ENCODE measurements around the gene SUPT7L.
"Not testable (repeated sequence)": the region's sequence is repeated elsewhere in the genome, so short reads cannot be mapped to it uniquely, and the experiment has no call there.

Gene SUPT7L

DNA sequence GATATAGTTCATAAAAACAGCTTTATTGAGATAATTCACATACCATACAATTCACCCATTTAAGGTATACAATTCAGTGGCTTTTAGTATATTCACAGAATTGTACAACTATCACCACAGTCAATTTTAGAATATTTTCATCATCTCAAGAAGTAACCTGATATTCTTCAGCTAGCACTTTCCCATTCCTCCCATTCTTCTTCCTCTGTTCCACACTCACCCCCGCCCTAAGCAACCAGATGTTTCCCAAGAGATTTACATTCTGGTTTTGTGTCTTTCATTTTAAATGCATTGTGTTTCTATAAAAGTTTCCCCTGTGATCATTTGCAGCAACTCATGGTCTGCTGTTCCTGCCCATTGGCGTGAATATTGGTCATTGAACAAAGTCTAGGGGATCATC, 29.1 kb downstream of the SUPT7L start:
- no peak for DNase-seq

DNA sequence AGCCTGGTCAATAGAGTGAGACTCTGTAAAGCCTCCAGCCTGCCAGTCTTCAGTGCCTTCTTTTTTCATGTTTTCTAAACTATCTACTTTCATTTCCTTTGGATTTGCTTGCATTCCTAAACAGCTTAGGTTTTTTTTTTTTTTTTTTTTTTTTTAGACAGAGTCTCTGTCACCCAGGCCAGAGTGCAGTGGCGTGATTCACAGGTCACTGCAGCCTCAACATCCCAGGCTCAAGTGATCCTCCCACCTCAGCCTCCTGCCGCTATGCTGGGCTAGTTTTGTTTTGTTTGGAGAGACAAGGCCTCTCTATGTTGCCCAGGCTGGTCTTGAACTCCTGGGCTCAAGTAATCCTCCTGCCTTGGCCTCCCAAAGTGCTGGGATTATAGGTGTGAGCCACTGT, 33.2 kb downstream of the SUPT7L start:
- DNase-seq: not testable (repeated sequence)

DNA sequence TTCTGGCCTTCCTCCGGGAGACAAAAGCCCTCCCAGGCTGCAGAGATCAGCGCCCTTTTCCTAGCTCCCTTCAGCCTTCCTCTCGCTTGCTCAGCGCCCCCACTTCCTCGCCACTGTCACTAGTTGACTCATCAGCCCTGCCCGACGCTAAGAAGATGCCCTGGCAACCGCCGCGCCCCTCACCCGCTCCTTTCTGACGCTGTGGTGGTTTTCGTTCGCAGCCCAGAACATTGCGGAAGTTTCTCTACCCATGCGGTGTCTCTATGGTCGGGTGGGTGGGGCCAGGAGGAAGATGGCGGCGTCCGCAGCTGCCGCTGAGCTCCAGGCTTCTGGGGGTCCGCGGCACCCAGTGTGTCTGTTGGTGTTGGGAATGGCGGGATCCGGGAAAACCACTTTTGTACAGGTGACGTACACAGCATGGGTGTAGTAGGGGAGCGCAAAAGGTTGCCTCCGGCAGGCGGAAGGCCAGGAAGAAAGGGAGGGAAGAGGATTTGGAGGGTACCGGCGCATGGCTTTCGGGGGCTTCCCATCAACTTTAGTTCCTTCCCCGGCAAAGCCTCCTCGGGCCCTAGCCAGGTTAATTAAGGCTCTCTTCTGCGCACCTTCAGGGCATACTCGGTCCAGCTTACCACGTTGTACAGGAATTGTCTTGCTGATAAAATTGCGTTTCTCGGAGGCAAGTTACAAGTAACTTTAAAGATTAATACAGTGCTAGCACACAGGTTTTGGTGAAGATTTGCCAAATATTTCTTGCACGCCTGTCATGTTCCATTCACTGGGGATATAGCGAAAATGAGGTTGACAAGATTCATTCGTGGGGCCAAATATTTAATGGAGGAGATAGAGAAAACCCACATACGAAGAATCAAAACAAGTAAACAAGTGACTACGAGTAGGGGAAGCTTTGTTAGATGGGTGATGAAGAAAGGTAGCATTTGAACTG, 34.4 kb downstream of the SUPT7L start, which contains the start of the genes CCDC121 and GPN1:
CCDC121 (minus strand) TSS at position 246 of the 943 bp plus-strand sequence. CDS start 1,213 bp downstream, outside the sequence.
GPN1 (plus strand) TSS at position 284 of the 943 bp plus-strand sequence; CDS start at position 293, 9 bp downstream.
- DNase-seq: peak; percentile 93

DNA sequence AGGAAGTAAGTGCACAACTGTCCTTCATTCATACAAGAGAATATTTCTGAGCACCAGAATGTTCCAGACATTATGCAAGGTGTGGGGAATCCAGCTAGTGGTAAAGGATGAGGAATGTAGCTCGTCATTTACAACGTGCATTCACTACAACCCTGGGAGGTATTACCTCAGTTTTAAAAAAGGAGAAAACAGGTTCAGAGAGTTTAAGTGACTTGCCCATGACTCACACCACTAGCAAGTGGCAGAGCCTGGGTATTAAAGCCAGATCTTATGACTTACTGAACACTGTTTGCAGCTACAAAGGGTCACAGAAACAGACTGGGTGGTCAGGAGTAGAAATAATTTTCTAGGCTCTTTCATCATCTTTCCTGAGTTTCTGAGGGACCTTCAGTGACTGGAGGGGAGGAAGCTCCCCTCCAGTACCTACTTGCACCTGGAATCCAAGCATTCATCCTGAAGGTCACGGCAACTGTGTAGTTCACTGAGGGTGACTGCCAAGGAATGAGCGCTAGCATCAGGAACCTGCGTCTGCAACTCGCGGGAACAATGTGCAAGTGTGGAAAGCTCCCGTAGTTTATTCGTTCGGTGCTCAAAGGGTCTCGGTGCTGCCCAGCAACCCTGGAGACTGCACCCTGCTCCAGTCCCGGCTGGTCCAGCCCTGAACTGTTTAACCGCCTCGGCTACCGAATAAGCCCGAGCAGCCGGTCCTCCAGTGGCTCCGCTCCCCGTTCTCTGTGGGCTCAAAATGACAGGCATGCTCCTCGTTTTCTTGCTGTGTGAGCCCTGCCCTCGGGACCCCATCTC, 35.2 kb downstream of the SUPT7L start:
- no peak for DNase-seq

DNA sequence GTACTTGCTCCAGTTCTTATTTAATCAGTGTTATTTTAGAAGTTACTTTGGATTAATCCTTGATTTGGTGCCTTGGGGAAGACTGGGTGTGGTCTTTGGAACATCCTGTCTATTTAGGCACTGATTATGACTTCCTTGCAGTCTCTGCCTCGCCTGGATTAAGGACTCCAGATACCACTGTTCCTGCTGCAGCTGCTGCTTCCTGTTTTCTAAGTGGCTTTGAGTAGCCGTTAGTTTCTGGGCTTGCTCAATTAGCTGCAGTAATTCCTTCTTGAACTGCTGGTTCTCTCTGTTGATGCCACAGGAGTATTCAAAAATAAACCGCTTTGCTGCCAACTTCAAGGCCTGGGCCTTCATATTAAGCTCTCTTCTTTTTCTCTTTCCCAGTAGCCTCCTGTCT, 36.5 kb downstream of the SUPT7L start:
- DNase-seq: not testable (repeated sequence)

DNA sequence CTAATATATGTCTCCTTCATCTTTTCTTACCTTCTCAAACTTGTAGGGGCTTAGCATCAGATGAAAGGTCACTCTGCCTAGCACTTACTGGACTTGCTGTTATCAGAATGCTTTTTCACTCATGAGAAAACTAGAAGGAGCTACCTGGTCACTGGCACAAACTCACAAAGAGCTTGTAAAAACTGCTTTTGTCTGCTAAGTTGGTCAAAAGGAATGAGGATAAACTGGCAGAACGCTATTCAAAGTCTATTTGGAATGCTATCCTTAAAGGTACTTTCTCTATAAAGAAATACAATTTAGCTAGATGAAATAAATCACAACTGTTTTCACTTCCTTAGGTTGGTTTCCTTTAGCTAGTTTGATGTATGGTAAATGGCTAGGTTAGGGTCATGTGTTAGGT, 37.1 kb downstream of the SUPT7L start:
- DNase-seq: not testable (repeated sequence)

DNA sequence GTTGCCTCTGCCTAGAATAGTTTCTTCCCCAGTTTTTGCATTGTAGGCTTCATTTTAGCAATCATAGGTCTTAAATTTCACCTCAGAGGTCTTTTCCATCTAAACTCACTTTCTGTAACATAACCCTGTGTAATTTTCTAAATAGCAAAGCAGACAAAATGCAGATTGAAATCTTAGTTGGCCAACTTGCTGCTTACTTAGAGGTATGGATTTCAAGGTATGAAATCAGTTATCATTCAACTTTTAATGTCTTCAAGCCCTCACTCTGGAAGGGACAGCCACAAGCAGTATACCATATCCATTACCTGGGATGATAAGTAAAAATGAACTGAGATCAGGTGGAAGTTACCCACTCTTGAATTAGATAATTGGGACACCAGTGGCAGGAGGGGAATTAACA, 38.5 kb downstream of the SUPT7L start:
- DNase-seq: no peak

DNA sequence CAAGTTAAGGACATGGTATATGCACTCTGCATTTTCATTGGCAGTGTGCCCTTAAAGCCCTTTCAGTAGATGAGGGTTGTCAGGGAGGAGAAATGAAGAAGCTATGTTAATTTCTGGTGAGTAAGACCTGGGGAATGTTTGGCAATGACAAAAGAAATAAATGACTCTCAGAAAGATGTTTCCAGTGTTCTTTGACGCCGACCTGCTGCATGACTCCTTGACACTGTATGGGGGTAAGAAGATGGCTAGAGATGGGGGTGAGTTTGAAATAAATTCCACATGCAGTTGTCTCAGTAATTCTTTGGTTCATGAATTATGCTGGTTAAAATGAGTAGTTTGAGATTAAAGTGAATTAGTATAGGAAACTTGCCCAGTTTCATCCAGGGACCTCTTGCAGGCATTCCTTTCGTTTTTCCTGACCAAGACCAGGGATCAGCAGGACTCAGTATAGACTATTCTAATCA, 40.5 kb downstream of the SUPT7L start:
- DNase-seq: no peak

DNA sequence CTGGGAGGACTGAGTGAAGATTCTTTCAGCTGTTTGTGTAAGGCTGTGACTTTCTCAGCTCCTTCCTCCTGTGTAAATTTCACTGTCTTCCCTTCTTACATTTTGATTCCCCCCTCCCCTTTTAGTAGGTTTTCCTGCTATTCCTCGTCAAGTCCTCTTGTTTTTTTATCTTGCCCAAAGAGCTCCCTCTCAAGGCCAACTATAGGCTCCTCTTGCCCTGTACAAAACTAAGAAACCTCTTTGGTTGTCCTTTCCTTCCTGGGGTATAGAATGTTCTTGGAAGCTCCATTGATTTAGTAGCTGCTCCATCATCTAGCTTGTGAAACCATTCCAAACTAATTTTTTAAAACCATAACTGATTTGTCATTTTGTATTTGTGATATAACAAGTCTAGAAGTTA, 41.9 kb downstream of the SUPT7L start:
- no peak for DNase-seq

DNA sequence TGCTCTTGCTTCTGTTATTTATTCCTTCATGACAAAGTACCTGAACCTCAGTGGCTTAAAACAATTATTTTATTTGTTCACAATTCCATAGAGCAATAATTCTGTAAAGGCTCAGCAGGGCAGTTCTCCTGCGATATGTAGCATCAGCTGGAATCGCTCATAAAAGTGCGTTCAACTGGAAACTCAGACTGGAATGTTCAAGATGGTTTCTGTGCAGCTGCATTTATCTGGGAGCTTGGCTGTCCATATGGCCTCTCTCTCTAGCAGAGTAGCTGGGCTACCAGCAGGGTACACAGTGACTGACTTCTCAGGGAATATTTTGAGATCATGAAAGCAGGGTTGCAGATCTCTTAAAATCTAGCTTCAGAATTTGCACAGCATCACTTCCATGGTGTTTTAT, 48.1 kb downstream of the SUPT7L start:
- DNase-seq: no peak

DNA sequence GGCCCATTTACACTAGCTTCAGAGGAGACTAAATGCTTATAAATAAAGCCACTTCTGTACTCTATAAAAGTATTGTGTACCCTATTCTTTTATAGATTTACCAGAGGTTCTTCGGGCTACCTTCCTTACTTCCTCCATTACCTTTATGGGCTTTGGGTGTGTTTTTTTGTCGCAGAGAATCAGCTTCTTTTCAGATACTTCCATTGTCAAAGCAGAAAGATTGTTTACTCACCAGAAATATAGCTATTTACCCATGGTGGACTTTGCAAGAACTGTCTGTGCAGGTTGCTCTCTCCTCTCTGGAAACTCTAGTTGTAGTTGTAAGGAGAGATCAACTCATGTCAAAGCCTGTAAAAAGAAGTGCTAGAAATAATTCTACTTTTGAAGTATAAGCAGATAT, 49.4 kb downstream of the SUPT7L start:
- no peak for DNase-seq

DNA sequence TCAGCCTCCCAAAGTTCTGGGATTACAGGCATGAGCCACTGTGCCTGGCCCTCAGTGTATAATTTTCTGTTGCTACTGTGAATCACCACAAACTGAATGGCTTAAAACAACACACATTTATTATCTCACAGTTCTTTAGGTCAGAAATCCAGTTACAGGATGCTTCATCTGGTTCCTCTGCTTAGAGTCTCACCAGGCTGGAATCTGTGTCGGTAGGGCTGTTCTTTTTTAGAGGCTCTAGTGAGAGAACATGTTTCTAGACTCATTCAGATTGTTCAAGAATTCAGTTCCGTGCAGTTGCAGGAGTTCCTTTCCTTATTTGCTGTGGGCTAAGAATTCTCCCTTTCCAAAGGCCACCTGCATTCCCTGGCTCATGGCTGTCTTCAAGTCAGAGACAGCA, 56.8 kb downstream of the SUPT7L start:
- no peak for DNase-seq

All from RPMI8226 (cell line).